Femur (tissue), 1 donor: ENCODE results near the gene OR5B21.

Experiments
- DNase-seq: peaks from one replicate; pipeline ENCODE4 v3.0.0-alpha.2; 2017

Gene OR5B21

GRCh38 chr11:58490827-58491226 is 17.1 kb downstream of the OR5B21 start:
- no peak for DNase-seq

- DNase-seq: no peak
Observed at GRCh38 chr11:58487170-58487569, 20.7 kb downstream of the OR5B21 start.

- no peak for DNase-seq
Observed at GRCh38 chr11:58485961-58486360, 21.9 kb downstream of the OR5B21 start.

- DNase-seq: no peak
Observed at GRCh38 chr11:58471892-58472291, 36.0 kb downstream of the OR5B21 start.

- DNase-seq: no peak
Observed at GRCh38 chr11:58466293-58466692, 41.6 kb downstream of the OR5B21 start.

- no peak for DNase-seq
Observed at GRCh38 chr11:58465690-58466089, 42.2 kb downstream of the OR5B21 start.
